GM19328 (cell line): Measurements from ENCODE around the gene ADAMTS15.

Experiments used
- ATAC-seq: cut with Tn5 transposase; IDR thresholded peaks from one replicate; pipeline ENCODE4 v1.9.1; 2021; ENCODE audit warnings: mild to moderate bottlenecking, moderate library complexity; ENCODE audit not compliant: unreplicated experiment

The ADAMTS15 gene

GRCh38 chr11:130510407-130511006 is 62.1 kb downstream of the ADAMTS15 start:
- no peak for ATAC-seq

- ATAC-seq: no peak
These were observed 63.3 kb downstream of the ADAMTS15 start for GRCh38 chr11:130511765-130512164.

GRCh38 chr11:130512662-130513061 is 64.2 kb downstream of the ADAMTS15 start:
- no peak for ATAC-seq

GRCh38 chr11:130513132-130513531 is 64.7 kb downstream of the ADAMTS15 start:
- no peak for ATAC-seq

DNA sequence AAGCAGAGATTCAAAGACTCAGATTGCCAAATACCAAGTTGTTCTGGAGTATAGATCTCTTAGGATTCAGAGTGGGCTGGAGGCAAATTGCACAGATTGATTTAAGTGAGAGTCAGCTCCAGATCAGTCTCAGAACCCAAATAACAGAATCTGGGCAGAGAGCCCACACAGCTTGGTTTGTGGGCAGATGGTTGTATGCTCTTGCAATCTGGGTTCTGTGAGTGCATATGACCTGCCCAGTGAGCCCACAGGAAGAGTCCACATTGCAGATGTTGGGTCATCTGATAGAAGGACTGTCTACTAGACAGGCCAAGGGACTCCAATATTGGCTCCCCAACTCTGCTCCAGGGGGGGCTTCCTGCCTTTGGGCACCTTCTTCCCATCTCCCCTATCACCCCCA is 65.9 kb downstream of the ADAMTS15 start:
- no peak for ATAC-seq

- ATAC-seq: no peak
These were observed 66.4 kb downstream of the ADAMTS15 start for GRCh38 chr11:130514851-130515250.

DNA sequence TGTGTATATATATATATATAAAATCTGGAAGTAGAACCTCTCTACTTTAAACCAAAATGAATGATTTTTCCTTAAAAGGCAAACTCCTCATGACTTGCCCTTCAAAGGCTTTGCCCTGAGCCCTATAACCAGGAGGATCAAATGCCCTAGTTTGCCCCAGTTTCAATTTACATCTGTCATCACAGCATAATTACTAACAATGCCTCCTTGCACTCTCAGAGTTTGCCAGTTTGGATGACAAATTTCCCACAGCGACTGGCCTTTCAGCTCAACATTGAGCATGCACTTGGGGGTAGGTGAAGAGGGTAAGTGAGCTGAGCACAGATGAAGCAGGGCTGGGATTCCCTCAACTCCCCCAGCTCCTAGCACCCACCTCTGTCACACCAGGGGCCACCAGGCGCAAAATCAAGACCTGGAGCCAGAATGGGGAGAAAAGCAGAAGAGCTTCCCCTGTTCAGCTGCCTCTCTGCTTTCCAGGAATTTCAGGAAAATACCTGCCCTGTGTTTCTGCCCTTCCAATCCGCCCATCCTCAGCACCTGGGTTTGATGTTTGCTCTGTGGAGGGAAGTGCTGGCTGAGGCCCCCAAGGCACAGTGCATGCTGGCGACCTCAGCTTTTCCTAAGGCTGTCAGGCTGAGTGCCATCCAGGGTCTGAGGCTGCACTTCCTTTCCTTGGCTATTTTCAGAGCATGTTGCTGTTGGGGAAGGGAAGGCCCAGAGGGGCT is 67.5 kb downstream of the ADAMTS15 start:
- no peak for ATAC-seq

DNA sequence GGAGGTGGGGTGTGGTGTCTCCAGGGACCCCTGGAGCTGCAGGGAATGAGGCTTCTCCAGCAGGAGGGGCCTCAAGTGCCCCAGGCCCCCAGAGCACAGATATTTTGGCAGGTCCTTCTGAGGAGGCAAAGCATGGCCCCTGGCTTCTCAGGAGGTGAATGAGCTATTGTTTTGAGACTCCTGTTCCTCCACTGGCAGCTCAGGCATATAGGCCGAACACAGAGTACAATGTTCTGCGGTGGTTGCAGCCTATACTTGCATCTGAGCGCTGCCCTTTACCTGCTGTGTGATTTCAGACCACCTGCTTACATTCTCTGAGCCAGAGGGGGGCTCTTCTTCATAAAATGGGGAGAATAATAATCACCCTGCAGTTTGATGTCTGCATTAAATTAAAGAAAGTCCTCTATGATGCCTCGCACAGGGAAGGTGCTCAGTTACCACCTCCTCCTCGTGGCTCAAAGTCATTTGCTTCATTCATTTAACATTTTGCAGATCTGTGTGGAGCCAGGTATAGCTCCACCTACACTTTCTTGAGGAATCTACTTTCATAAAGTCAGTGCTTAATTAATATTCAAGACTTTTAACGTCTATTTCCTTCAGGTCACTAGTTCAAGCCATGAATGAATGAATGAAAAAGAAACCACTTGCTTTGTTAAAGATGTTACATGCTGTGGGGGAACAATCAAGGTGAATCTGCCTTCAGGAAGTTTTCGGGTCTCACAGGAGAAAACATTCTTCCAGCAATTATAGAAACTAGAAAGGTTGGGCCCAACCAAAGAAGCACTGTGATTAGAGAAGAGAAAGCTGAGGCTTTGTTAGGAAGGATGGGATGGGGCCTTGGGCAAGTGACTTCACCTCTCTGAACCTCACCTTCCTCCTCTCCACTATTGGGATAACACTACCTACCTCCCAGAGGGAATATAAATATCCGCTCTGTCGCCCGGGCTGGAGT is 68.4 kb downstream of the ADAMTS15 start:
- ATAC-seq: no peak

DNA sequence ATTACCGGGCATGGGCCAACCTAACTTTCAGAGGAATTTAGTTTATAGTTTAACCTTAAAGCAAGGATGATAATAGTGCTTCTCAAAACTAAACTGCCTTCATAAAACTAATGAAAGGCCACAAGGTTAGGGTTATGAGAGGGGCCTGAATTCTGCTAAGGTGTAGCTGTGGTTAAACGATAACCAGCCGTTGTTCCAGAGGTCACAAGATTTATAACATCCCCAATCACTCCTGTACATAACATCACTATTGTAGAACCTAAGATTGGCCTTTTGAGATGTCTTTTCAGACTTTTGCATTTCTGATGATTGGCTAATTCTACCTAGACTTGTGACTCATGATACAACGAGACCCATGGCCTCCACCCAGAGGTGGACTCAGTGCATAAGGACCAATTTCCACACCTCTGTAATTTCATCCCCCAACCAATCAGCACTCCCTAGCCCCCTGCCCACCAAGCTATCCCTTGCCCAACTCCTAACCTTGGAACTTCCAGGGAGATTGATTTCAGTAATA is 69.8 kb downstream of the ADAMTS15 start:
- no peak for ATAC-seq

GRCh38 chr11:130519128-130519932 is 70.9 kb downstream of the ADAMTS15 start:
- no peak for ATAC-seq

GRCh38 chr11:130520271-130520671 is 71.8 kb downstream of the ADAMTS15 start:
- no peak for ATAC-seq

DNA sequence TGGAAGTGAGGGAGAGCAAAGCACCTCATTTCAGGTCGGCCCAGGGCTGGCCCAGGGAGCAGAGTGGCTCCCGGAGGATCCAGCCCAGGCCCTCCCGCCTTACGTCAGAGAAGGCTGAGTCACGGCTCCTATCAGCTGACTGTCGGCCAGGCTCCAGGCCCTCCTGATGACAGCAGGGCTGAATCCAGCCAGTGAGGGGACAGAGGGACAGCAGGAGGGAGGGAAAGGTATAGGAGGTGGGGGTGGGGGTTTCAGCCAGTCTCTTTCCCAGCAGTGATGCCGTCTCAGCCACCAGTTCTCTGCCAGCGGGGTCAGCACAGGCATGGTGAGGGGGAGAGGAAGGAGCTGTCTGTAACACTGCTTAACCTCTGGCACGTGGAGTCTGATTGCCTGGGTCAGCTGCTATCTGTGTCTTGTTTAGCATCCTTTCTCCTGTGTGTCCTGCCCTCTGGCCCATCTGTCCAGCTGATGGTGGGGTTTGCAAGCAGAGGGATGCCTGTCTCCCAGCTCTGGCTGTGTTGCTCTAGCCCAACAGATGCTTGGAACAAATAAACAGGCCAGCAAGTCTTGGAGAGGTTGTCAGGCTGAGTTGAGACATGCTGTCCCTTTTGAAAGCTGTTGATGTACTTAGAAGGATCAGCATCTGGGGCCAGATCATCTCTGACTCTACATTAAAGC is 74.0 kb downstream of the ADAMTS15 start:
- no peak for ATAC-seq

DNA sequence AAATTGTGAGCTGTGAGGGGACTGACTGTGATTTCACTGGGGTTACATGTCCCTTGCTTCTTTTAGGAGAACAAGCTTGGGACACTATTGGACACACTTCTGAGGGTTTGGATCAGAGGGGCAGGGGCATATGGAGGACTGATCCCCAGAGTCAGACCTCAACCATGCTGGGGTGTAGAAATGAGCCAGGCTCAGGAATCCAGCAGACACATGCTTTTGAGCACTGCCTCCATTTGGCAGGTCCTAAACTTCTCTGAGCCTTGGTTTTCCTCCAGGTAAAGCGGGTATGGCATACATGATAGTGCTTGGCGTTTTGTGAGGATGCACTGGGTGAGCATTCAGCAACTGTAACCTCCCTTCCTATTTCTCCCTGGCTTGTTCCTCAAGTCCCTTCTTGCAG is 74.7 kb downstream of the ADAMTS15 start:
- no peak for ATAC-seq

DNA sequence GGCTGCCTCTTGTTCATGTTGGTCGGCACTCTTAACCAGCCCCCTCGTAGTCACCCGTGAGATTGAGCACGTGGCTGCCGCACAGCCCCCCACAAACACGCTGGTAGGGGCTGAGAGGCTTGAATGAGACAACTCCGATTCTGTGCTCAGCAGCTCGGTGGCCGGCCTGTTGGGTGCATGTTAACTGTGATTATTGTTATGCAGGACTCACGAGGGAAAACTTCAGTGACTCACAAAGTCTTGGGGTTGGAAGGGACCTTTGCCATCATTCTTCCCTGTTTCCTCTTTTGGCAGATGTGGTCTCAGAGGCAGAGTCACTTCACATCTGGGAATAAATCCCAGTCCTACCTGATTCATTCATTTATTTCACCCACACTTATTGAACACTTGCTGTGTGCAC is 75.2 kb downstream of the ADAMTS15 start:
- ATAC-seq: no peak

GRCh38 chr11:130524132-130524790 is 75.8 kb downstream of the ADAMTS15 start:
- ATAC-seq: no peak

DNA sequence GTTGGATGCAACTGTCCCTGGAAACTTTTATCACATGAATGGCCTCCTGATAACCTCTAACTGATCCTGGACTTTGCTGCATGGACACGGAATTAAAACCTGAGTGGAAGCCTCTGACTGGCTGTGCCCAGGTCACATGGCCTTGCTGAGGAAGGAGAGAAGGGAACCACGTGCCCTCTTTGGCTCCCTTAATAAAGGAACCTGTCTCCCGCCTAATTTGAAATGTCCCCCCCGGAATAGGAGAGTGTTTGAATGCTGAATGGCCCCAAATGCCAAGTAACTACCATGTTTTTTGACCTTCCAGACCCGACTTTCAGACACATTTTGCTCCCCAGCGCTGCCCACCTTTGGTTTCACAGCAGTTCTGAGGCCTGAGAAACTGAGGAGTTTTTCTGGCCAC is 76.9 kb downstream of the ADAMTS15 start:
- ATAC-seq: no peak
